ENCODE data around the gene ZMPSTE24. TPM values are rescaled to one million over a fixed set of nuclear protein-coding genes. Genes with fewer than 3 reads are reported as not detected.

ZMPSTE24 gene
- polyA plus RNA-seq, 1 donor: 23.9 TPM

DNA sequence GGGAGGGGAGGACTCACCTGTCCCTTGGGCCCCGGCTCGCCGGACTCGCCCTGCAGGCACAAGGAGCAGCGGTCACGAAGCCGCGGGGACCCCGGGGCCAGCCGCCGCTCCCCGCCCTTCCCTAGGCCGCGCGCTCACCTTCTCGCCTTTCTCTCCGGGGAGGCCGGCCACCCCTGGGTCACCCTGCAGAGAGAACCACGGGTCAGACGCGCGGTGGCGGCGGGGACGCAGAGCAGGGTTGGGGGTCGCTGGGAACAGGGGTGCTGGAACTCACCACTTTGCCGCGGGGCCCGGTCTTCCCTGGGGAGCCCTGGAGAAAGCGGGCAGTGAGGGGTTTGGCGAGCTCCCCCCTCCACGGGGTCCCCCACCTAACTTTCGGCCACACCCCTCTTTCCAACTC lies 45.8 kb downstream of the ZMPSTE24 start:
- no peak for DNase-seq (ENCODE audit: low read depth)

DNA sequence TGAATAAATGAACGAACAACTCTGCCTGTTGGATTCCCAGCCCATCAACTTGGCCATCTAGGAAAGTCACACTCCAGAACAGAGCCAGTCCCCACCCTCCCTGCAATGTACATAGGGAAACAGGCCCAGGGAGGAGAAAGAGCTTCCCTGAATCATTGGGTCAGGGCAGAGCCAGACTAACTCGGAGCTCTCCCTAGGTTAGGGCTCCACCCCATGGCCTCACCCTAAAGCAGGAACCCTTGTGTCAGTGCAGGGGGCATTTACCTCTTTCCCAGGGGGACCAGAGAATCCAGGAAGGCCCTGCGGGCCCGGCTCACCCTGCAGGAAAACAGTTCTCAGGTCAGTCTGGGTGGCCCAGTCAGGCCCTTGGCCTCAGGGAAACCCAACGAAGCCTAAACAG lies 47.4 kb downstream of the ZMPSTE24 start:
- no peak for DNase-seq (ENCODE audit: low read depth)

DNA sequence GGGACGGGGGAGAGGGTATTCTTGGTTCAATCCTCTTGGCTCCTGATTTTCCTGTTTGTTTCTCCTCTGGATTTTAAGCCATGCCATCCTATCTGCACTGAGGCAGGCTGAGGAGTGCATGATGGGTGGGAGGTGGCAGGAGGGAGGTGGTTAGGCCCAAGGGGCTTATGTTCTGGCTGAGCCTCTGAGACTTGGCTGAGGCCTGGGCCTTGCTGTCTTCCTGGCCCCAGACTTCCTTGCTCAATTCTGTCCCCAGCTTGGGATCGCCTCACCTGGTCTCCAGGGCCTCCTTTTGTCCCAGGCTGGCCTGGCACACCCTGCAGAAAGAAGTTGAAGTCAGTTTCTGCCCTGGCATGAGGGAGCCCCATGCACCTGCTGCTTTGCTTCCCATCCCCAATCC lies 47.8 kb downstream of the ZMPSTE24 start:
- DNase-seq (ENCODE audit: low read depth): no peak

DNA sequence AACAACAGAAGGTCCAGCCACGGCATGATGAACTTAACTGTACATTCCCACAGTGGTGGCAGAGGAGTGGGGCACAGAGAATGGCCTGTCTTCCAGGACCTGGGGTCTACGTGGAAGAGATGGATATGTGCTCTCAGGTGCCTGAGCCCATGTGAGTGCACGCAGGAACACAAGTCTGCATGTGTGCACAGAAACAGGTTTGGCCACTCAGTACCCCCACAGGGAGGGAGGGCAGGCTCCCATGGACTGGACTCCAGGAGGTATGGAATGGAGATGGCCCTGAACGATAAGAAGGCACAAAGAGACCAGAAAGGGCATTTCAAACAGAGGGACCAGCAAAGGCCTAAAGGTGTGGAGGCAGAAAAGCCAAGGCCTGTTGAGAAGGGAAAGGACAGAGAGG lies 48.3 kb downstream of the ZMPSTE24 start:
- DNase-seq (ENCODE audit: low read depth): no peak

DNA sequence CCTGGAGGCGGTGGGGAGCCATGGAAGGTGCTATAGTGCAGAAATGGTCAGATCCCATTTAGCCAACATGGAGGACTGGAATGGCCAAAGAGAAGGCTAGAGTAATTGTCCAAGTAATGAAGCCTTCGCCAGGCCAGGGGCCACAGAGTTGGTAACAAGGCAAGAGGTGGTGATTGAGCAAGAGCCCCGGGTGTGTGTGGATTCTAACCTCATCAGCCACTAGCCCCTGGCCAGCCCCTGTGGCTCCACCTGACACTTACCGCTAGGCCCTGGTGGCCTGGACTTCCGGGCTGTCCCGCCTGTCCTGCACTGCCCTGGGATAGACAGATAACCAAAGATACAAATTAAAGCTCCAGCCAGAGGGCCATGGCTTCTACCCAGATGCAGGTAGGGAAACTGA lies 49.1 kb downstream of the ZMPSTE24 start:
- DNase-seq (ENCODE audit: low read depth): no peak

DNA sequence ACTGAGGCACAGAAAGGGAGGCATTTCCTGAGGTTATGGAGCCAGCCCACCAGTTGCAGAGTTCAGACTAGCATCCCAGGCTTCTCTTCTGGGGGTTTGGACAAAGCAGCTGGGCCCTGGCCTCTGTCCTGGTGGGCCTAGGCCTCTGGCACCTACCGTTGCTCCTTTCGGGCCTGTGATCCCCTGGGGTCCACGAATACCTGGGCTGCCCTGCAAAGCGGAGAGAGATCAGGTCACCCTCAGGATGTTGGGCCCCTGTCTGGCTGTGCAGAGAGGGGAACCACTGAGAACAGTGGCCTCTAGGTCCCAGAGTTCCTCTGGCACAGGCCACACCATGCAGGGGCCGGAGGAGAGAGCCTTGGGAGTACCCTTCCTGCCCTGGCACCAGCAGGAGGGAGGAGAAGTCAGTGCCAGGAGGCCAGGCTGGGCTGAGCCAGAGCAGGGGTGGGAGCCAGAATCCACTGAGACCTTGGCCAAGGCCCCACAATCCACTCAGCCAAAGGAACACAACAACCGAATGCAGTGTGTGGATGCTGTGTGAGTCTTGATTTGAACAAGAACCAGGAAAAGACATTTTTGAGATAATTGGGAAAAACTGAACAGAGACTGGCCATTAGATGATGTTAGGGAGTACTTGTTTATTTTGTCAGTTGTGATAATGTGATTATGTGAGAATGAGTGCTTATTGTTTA lies 50.1 kb downstream of the ZMPSTE24 start:
- no peak for DNase-seq (ENCODE audit: low read depth)

DNA sequence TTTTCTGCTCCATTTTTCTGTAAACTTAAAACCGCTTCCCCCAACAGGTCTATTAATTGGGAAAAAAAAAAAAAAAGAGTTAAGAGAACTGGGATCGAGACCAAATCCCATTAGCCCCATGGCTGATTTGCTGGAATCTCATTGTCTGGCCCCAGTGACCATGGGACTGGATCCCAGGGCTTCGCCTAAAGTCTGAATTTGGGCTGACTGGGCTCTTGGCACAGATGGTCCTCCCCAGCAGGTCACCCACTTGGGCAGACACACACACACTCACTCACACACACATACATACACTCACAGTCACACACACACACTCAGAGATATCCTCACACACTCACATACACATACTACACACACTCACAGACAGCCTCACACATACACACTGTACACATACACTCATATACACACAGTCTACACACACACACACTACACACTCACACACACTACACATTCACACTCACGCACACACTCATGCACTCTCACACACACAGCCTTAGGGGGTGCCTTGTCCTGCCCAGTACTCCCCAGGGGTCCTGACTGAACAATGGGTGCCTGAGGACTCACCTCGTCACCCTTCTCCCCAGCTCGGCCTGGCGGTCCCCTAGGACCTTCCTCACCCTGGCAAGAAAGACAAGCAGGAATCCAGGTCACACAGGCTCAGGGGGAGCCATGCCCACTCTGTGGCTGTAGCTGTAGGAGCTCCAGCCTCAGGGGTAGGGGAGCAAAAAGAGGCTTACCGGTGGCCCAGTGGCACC lies 51.5 kb downstream of the ZMPSTE24 start:
- DNase-seq (ENCODE audit: low read depth): no peak

DNA sequence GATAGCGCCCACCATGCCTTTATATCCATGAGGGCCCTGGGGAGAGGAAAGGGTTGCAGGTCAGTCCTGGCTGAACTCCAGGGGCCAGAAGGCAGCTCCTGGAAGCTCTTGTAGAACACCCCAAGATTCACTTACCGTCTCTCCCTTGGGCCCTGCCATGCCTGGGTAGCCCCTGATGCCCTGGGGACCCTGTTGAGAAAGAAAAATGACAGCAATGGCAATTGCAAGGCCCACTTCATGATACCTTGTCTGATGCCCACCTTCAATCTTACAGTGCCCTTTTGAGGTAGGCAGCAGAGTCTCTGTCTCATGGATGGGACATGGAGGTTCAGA lies 52.1 kb downstream of the ZMPSTE24 start:
- no peak for DNase-seq (ENCODE audit: low read depth)

DNA sequence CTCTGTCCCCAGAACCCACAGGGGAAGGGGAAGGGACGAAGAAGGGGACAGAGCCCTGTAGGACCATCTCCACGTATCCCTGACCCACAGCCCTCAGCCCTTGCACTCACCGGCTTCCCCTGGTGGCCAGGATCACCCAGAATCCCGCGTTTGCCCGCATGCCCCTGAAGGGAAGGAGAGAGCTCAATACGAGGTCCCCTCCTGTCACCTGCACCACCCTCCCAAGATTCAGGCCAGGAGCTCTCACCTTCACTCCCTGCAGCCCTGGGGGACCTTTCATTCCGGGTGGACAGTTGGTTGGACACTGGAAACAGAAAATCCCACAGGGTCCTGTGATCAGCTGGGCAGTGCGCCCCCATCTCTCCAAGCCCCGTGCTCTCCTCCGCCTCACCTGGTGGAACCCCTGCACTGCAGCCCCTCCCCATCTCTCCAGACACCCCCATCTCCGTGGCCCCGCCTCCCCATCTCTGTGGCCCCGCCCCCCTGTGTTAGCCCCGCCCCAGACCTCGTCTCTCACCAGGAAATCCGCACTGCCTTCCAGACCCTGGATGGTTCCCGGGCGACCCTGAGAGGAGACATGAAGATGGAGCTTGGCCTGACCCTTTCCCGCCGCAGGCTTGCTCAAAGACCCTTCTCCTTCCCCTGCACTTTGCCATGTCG lies 53.1 kb downstream of the ZMPSTE24 start:
- no peak for DNase-seq (ENCODE audit: low read depth)

DNA sequence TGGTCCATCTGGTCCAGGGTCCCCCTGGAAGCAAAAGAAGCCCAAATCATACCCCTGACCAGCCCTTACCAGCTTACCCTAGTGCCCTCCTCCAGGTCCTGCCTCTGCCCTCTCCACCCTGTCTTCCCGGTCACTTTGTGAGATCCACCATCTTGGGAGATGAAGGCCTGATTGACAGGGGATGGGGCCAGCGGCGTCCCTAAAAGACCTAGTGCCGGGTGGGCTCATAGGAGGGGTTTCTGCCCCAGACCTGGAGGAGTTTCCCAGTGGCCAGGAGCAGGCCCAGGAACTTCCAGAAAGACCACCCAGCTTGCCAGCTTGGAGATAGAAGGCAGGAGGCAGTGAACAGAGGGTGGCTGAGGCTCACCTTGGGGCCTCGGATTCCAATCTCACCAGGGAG lies 53.7 kb downstream of the ZMPSTE24 start:
- no peak for DNase-seq (ENCODE audit: low read depth)

DNA sequence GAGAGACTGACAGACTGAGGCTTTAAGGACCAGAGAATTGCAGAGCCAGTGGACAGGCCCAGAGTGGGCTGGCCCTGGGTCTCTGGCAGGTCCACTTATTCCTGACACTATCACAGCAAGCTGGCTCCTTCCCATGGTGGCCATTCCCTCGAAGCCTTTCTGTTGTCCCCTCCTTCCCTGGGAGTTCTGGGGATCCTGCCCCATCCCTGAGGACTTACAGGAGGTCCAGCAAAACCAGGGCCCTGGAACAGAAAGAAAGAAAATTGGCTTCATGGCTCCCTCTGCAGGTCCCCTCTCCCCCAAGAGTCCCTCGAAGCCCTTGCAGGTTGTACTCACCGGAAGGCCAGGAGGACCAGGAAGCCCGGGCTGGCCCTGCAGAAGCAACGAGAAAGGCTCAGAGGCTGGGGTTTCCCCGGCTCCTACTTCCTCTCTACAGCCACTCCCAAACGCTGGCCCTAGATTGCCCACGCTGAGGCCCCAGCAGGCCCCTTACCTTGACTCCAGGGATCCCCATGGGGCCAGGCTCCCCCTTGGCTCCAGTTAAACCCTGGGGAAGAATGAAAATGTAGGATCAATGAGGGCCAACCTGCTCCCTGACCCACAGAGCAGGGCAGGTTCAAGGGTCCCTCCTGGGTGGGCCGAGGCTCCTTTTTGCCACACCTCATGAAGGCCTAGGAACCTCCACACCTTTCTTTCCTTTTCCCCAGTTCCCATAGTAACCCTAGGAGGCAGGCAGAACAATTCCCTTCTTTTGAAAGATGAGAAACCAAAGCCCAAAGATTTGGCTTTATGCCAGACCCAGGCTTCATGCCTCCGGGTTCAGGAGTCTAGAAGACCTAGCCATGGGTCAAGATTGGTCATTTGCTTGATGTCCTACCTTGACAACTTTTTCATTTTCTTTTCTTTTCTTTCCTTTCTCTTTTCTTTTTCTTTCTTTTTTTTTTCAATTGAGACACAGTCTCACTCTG lies 54.5 kb downstream of the ZMPSTE24 start:
- DNase-seq (ENCODE audit: low read depth): no peak

DNA sequence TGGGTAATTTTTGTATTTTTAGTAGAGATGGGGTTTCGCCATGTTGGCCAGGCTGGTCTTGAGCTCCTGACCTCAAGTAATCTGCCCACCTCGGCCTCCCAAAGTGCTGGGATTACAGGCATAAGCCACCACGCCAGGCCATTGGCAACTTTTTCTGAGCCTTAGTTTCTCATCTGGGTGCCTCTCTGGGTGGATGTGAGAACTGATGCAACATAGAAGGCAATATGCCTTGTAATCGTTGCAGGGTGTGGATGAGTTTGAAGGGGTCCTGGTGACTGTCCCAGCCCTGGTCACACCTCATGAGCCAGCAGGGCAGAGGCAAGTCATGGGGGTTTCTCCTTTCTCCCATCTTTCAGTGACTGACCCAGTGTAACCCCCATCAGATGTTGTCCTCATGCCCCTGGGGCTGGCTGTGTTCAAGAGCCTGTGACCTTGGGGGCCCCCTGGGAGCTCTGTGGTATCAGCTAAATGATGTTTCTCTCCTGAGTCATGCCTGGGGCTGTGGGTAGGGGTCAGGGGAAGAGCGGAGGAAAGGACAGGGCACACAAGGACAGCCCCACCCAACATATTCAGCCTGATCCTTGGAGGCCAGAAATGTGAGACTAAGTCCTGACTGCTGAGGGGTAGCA lies 55.4 kb downstream of the ZMPSTE24 start:
- no peak for DNase-seq (ENCODE audit: low read depth)

DNA sequence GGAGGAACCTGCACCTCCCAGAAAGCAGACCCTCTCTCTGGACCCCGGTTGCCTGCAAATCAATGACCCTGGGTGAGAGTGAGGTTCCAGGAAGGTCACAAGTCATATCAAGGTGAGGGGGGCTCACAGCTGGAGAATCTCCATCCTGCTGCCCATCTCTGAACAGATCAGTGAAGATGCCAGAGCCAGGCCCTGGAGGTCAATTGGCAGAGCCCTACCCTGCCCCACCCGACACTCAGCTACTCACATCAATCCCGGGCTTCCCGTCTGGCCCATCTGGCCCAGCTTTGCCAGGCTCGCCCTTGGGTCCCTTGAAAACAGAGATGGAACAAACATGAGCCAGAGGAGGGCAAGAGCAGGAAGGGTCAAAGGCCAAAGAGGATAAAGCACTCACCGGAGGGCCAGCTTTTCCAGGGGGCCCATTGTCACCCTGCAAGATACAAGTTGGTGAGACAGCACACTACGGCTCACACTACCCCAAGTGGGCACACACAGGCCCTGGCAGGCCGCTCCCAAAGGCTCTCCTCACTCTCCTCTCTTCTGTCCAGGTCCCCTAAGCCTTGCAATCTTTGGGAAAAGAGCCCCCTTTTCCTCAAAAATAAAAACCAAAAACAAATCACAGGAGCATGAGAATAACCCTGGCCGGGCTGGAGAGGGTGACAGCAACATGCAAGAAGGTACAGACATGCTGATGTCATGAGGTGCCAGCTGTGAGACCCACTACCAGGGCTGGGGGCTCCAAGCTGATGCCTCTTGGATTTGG lies 56.1 kb downstream of the ZMPSTE24 start:
- no peak for DNase-seq (ENCODE audit: low read depth)

DNA sequence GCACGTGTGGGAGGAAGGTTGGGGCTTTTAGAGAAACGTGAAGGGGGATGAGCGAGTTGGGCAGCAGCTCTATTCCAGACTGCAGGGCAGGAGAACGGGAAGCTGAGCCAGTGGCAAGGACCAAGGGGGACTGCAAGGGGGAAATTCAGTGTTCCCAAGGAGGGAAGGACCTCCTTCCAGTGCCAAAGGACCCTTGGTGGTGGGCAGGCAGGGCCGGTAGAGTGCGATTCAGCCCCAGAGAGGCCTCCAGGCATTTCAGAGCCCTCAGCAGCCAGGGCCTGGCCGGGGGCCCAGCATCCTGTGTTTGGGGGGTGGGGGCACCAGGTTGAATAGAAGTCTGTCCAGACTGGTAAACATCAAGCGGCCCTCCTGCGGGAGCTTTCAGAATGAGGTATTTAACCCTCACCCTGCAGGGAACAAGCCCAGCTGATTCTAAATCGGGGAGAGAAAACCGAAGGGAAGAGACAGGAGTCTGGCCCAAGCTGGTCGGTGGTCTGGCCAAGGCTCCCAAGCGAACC lies 56.7 kb downstream of the ZMPSTE24 start:
- no peak for DNase-seq (ENCODE audit: low read depth)

DNA sequence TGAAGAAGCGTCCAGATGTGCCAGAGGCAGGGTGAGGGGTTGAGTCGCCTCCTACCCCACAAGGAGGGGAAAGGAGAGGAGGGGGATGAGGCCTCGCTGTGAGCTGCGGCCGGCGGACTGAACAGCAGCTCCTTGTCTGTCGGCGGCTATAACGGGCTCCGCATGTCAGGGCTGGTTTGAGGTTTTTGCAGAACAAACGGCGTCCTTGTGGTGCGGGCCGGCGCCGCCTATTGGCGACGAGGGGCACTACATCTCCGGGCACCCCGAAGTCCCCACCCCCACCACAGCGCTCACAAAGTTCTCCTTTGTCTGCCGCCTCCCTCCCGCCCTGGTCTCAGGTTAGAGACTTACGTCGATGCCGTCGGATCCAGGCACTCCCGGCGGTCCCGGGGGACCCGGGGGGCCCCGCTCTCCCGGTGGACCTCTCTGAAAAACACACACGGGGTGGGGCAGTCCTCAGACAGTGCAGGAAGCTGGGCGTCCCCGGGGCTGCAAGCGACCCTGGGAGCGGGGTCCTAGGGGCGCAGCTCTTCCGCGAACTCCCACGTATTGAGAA lies 57.3 kb downstream of the ZMPSTE24 start:
- DNase-seq (ENCODE audit: low read depth): peak; percentile 53

DNA sequence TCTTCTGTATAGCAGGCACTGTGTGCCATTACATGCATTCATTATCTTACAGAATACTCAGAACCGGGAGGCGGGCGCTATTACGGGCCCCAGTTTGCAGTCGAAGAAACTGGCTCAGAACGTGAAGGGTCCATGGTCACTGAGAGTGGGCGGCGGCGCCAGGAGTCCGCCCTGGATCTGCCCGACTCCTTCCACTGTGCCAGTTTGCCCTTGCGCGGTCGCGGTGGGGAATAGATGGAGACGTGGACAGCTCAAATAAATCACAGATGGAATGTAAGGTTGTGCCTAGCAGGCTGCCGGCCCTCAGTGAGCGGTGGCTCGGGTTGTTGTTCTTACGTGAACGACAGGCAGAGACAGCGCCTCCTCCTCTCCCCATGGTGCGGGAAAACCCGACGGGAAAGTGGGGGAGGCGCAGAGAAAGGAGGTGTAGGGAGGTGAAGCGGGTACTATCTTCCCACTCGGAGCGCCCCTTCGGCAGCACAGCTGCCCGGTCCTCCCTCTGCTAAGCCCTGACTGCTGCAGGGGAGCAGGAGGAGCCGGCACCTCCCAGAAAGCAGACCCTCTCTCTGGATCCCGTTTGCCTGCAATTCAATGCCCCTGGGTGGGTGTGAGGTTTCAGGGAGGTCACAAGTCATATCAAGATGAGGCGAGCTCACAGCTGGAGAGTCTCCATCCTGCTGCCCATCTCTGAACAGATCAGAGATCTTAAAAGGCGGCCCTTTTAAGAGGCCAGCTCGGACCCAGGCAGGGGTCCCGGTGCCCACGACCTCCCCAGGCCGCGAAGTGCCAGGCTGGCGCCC lies 58.0 kb downstream of the ZMPSTE24 start:
- DNase-seq (ENCODE audit: low read depth): no peak

DNA sequence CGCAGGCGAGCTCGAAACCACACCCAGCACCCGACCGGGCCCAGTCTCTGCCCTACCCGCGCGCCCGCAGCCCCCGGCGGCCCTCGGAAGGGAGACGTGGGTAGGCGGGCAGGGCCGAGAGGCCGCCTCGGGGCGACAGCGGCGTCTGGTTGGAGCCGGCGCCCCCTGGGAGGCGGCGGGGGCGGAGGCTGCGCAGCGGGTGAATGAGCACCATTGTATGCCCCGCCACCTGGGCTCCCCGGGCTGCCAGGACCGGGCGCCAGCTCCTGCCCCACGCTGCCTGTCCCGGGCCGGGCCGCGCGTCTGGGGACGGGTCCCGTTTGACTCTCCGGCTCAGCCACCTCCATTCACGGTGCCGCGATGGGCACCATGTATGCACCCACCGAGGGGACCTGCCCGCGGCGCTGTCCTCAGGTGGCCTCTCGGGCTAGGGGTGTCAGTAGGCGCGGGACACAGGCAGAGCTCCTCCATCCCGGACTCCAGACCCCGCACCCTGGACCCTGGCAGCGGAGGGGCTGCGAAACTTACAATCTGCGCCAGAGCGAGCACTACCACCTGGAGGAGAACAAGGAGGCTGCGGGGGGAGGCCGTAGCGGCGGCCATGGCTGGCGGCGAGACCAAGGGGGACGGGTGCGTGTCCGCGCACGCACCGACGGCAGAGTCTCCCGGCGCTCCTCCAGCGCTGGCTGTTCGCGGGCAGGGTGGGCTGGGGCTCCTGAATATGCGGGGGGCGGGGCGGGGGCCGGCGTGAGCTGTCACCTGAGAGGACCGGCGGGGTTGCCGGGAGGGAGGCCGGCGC lies 58.8 kb downstream of the ZMPSTE24 start, which contains the start of gene COL9A2:
COL9A2 (minus strand) TSS at position 692 of the 799 bp plus-strand sequence; CDS start at position 603, 89 bp downstream.
- no peak for DNase-seq (ENCODE audit: low read depth)

DNA sequence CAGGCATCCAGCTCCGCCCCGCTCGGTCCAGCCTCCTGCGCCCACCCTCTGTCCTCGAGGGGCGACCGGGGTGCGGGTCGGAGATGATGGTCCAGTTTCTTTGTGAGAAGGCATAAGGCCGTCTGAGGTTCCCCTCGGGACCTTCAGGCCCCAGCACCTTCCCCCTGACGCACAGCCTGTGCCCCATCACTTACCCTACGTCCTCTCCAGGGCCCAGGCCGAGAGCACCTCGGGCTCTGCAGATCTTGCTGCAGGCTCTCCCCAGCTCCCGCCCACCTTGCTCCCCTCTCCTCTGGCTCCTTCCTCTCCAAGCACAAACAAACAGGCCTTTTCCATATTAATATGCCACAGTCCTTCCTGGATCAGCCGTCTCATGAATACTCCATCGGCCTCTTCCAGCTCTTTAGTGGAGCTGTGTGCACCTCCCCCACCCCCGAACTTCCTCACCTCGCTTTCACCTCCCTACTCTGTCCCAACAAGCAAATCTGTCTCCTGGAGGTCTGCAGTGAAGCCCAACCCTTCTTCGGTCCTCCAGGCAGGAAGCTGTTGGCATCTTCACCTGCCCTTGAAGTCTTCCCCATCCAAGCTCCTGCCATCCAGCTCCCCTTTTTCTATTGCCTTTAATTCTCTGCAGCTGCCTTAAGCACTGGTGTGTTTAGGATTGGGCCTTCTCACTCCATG lies 59.5 kb downstream of the ZMPSTE24 start:
- no peak for DNase-seq (ENCODE audit: low read depth)
